Parathyroid adenoma (tissue), 2 donors: ENCODE results near the gene CR1.

Experiments used
- H2AFZ ChIP-seq: fragments of 300-600 bp; sonication (generic); one replicate; pipeline ENCODE4 v1.7.0; 2017; ENCODE audit warnings: antibody characterized with exemption, mild to moderate bottlenecking
- H3K27ac ChIP-seq: fragments of 300-600 bp; sonication (generic); one replicate; pipeline ENCODE4 v1.7.0; 2017
- H3K27me3 ChIP-seq: fragments of 300-600 bp; sonication (generic); one replicate; pipeline ENCODE4 v1.7.0; 2017; ENCODE audit warnings: low read length; ENCODE audit not compliant: control insufficient read depth, insufficient read depth
- H3K36me3 ChIP-seq: fragments of 300-600 bp; sonication (generic); one replicate; pipeline ENCODE4 v1.7.0; 2017; ENCODE audit warnings: low read length; ENCODE audit not compliant: control insufficient read depth, insufficient read depth
- H3K4me1 ChIP-seq: fragments of 300-600 bp; sonication (generic); one replicate; pipeline ENCODE4 v1.7.0; 2017; ENCODE audit warnings: control low read depth
- H3K4me2 ChIP-seq: fragments of 300-600 bp; sonication (generic); one replicate; pipeline ENCODE4 v1.7.0; 2017; ENCODE audit warnings: low read length
- H3K4me3 ChIP-seq: fragments of 300-600 bp; sonication (generic); one replicate; pipeline ENCODE4 v1.7.0; 2017; ENCODE audit warnings: low read depth, low read length
- H3K79me2 ChIP-seq: fragments of 300-600 bp; sonication (generic); one replicate; pipeline ENCODE4 v1.7.0; 2017; ENCODE audit warnings: control low read depth
- H3K9ac ChIP-seq: fragments of 300-600 bp; sonication (generic); one replicate; pipeline ENCODE4 v1.7.0; 2017; ENCODE audit warnings: mild to moderate bottlenecking
- H3K9me3 ChIP-seq: fragments of 300-600 bp; sonication (generic); one replicate; pipeline ENCODE4 v1.7.0; 2017; ENCODE audit warnings: low read length; ENCODE audit not compliant: control insufficient read depth
- CTCF ChIP-seq: fragments of 300-600 bp; sonication (generic); IDR thresholded peaks from one replicate; pipeline ENCODE4 v1.7.0; 2017; ENCODE audit warnings: antibody characterized with exemption, mild to moderate bottlenecking
- donor health status: primary hyperparathyroidism.

Gene CR1

GRCh38 chr1:207510444-207510843, 14.5 kb downstream of the CR1 start:
- no peak for TF ChIP-seq CTCF
- Histone ChIP-seq H3K36me3 (no peaks in the 10 kb centered on the region), H3K4me1 (no peaks in the 10 kb centered on the region), H3K9me3 (no peaks in the 10 kb centered on the region), H3K4me2 (no peak overlapping the region), H3K27ac (no peak overlapping the region), H3K9ac (no peak overlapping the region), H2AFZ (no peak overlapping the region), H3K27me3 (no peaks in the 10 kb centered on the region), H3K4me3 (no peak overlapping the region), H3K79me2 (no peaks in the 10 kb centered on the region)

GRCh38 chr1:207514890-207515289, 18.9 kb downstream of the CR1 start:
- no peaks in the 10 kb centered on the region for H3K27me3 ChIP-seq
- H3K4me3 ChIP-seq, result no peak overlapping the region
- no peaks in the 10 kb centered on the region for H3K79me2 ChIP-seq
- H3K9me3 ChIP-seq, result no peaks in the 10 kb centered on the region
- no peak overlapping the region for H3K27ac ChIP-seq
- H3K36me3 ChIP-seq, result no peaks in the 10 kb centered on the region
- H2AFZ ChIP-seq, result no peak overlapping the region
- H3K4me1 ChIP-seq, result no peaks in the 10 kb centered on the region
- H3K9ac ChIP-seq, result no peak overlapping the region
- no peak overlapping the region for H3K4me2 ChIP-seq
- no peak for TF ChIP-seq CTCF

- Histone ChIP-seq H3K36me3 (no peaks in the 10 kb centered on the region), H3K9me3 (no peaks in the 10 kb centered on the region), H2AFZ (no peak overlapping the region), H3K79me2 (no peaks in the 10 kb centered on the region), H3K9ac (no peak overlapping the region), H3K4me2 (no peak overlapping the region), H3K4me1 (no peaks in the 10 kb centered on the region), H3K4me3 (no peak overlapping the region), H3K27me3 (no peaks in the 10 kb centered on the region), H3K27ac (no peak overlapping the region)
- TF ChIP-seq CTCF, result no peak
Measured at GRCh38 chr1:207516729-207517128, 20.8 kb downstream of the CR1 start.

- no peak overlapping the region for H3K27ac ChIP-seq
- no peak overlapping the region for H3K9ac ChIP-seq
- H3K4me3 ChIP-seq, result no peak overlapping the region
- no peaks in the 10 kb centered on the region for H3K4me1 ChIP-seq
- H3K36me3 ChIP-seq, result no peaks in the 10 kb centered on the region
- no peaks in the 10 kb centered on the region for H3K27me3 ChIP-seq
- no peak overlapping the region for H2AFZ ChIP-seq
- no peaks in the 10 kb centered on the region for H3K79me2 ChIP-seq
- no peak for TF ChIP-seq CTCF
- H3K9me3 ChIP-seq, result no peaks in the 10 kb centered on the region
- H3K4me2 ChIP-seq, result no peak overlapping the region
Measured at GRCh38 chr1:207518608-207519236, 22.8 kb downstream of the CR1 start.
